H1 (cell line): ENCODE results near the gene AP3M1. TPM values are rescaled to one million over a fixed set of nuclear protein-coding genes. Genes with fewer than 3 reads are reported as not detected.

Experiments used
- CHD7 ChIP-seq: fragments of 300-600 bp; sonication (generic); IDR thresholded peaks from 2 replicates; pipeline ENCODE4 v1.7.1; 2012; ENCODE audit warnings: low read length, moderate library complexity, mild to moderate bottlenecking, inconsistent platforms; ENCODE audit not compliant: insufficient replicate concordance
- EGR1 ChIP-seq: IDR thresholded peaks from 2 replicates; pipeline ENCODE4 v1.6.1; 2011; ENCODE audit warnings: low read depth, low read length, borderline replicate concordance
- FOSL1 ChIP-seq: IDR thresholded peaks from 2 replicates; pipeline ENCODE4 v1.6.1; 2011; ENCODE audit warnings: mild to moderate bottlenecking, low read depth, low read length, moderate library complexity; ENCODE audit not compliant: insufficient read depth
- PHF8 ChIP-seq: fragments of 200-600 bp; sonication (generic); conservative IDR thresholded peaks from 2 replicates; pipeline ENCODE4 v1.7.1; 2012; ENCODE audit warnings: low read depth, mild to moderate bottlenecking, inconsistent platforms, low read length, moderate library complexity
- polyA plus RNA-seq, 7 experiments: library from polyadenylated mRNA; depleted of rRNA in 3 of 7; stranded (reverse) in 5 of 7; unstranded in 2 of 7; fragments of >200 nt in 5 of 7; fragments of 200-250 nt in 2 of 7; gene quantifications; 1 replicate in 5 of 7; 2 replicates in 1 of 7; 4 replicates in 1 of 7; pipeline versions ENCODE4 v1.2.1 to v1.2.3, GENCODE V29; 2011 to 2013; ENCODE audit warnings: missing spikeins in 2 of 7, mixed read lengths in 2 of 7
- total RNA-seq: library from RNA; stranded (reverse); fragmentation: NEBNext Ultra II Directional; extraction: Animal tissue kit (Norgen Biotek cat#: 25700); gene quantifications from 2 replicates; pipeline ENCODE4 v1.2.1, GENCODE V29; 2021

AP3M1 gene
- total and polyA plus RNA-seq, 2 of the 8 experiments (the other 6 are each of a cell fraction or from before 2014, with no cell fraction given): 23.9 to 38.9 TPM

DNA sequence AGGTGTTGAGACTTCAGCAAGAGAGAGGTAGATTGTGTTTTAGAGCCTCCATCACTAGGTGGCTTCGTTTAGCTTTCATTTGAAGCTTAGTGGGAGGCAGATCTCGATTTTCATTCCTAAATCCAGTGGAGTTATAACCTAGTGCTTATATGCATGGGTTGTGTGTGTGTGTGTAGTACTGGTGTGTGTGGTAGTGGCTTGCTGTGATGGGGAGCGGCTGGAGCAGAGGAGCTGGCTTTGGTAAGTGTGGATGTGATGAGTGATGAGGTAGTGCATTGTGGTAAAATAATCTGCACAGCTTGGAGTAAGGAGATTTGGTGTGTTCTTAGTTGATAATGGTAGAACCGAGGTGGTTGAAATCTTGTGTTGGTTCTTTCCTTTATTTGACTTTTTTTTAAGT lies 43.2 kb downstream of the AP3M1 start (continued):
- TF ChIP-seq FOSL1 (no peak), PHF8 (no peak), CHD7 (no peak), EGR1 (no peak)
- TF ChIP-seq, all 59 proteins: peak for 0
